ENCODE measurements around the gene RBPMS2. TPM values are rescaled to one million over a fixed set of nuclear protein-coding genes. Genes with fewer than 3 reads are reported as not detected.

The RBPMS2 gene
- total and polyA plus RNA-seq, 2 of the 4 experiments (the other 2 are of a cell fraction), result 2.8 TPM; not detected in 1

GRCh38 chr15:64696481-64696880, 78.9 kb downstream of the RBPMS2 start:
- no peak overlapping the region for H4K91ac ChIP-seq (ENCODE audit: insufficient read depth, low read depth, low read length)
- no peak overlapping the region for H2BK5ac ChIP-seq (ENCODE audit: low read depth, low read length, poor library complexity, severe bottlenecking)
- no peak overlapping the region for H3K14ac ChIP-seq (replicated peaks; ENCODE audit: low read depth, low read length)
- no peak overlapping the region for H4K5ac ChIP-seq (ENCODE audit: low read depth, low read length)
- no TSS peak for BruUV-seq (replicated peaks)
- in situ Hi-C loops (cut with MboI; ENCODE audit: low sequenced_read_pairs) (no loop called here), dilution Hi-C loops (cut with HindIII; ENCODE audit: low sequenced_read_pairs, unreplicated experiment) (no loop called here), intact Hi-C loops (cut with micrococcal nuclease) (no loop called here)
- ChIA-PET CTCF (interaction anchor here (0.6 kb wide), 2 partner anchors 282 to 603 kb away, joined by 3 read pairs; no protein-coding TSS in a partner anchor), POLR2A (ENCODE audit: unreplicated experiment) (interaction anchor here (0.5 kb wide), 1 partner anchor 72 kb away, joined by 4 read pairs; no protein-coding TSS in a partner anchor)
- DNase-seq, result no peak
- no peak overlapping the region for H3K4me3 ChIP-seq (ENCODE audit: insufficient read depth, low read depth, low read length)
- H3K4ac ChIP-seq (ENCODE audit: low read depth, low read length), result no peak overlapping the region
- TF ChIP-seq RFX5 (IDR thresholded peaks at IDR 0.05; ENCODE audit: low read depth, low read length), result no peak
- no peak for TF ChIP-seq ELK1 (IDR thresholded peaks at IDR 0.05; ENCODE audit: borderline replicate concordance, low read depth, low read length)
- no peak for TF ChIP-seq MXI1 (IDR thresholded peaks at IDR 0.05; ENCODE audit: borderline replicate concordance, low read depth, low read length)
- no peak for TF ChIP-seq MAZ (IDR thresholded peaks at IDR 0.05; ENCODE audit: borderline replicate concordance, low read depth, low read length)
- TF ChIP-seq SMC3 (IDR thresholded peaks at IDR 0.05; ENCODE audit: low read depth, low read length), result no peak
- TF ChIP-seq CEBPB (IDR thresholded peaks at IDR 0.05; ENCODE audit: low read depth, low read length), result no peak
- no peak for TF ChIP-seq NFE2L2 (IDR thresholded peaks at IDR 0.05; ENCODE audit: low read depth, low read length)
- no peak for TF ChIP-seq POLR2A (IDR thresholded peaks at IDR 0.05; ENCODE audit: low read depth, low read length)
- TF ChIP-seq MAFK (IDR thresholded peaks at IDR 0.05; ENCODE audit: low read depth, low read length), result no peak
- TF ChIP-seq RCOR1 (IDR thresholded peaks at IDR 0.05; ENCODE audit: insufficient replicate concordance, low read length), result no peak
- TF ChIP-seq RAD21 (IDR thresholded peaks at IDR 0.05; ENCODE audit: low read length), result no peak
- no peak for TF ChIP-seq CHD1 (IDR thresholded peaks at IDR 0.05; ENCODE audit: low read depth, low read length)
- TF ChIP-seq USF2 (IDR thresholded peaks at IDR 0.05; ENCODE audit: low read depth, low read length), result no peak
- TF ChIP-seq, protein P1, sequence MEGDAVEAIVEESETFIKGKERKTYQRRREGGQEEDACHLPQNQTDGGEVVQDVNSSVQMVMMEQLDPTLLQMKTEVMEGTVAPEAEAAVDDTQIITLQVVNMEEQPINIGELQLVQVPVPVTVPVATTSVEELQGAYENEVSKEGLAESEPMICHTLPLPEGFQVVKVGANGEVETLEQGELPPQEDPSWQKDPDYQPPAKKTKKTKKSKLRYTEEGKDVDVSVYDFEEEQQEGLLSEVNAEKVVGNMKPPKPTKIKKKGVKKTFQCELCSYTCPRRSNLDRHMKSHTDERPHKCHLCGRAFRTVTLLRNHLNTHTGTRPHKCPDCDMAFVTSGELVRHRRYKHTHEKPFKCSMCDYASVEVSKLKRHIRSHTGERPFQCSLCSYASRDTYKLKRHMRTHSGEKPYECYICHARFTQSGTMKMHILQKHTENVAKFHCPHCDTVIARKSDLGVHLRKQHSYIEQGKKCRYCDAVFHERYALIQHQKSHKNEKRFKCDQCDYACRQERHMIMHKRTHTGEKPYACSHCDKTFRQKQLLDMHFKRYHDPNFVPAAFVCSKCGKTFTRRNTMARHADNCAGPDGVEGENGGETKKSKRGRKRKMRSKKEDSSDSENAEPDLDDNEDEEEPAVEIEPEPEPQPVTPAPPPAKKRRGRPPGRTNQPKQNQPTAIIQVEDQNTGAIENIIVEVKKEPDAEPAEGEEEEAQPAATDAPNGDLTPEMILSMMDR (conservative IDR thresholded peaks at IDR 0.05; ENCODE audit: low read depth, low read length), result no peak
- no peak overlapping the region for H2BK15ac ChIP-seq (ENCODE audit: low read depth, low read length)
- H3K4me1 ChIP-seq (ENCODE audit: control insufficient read depth, insufficient read depth, low read length), result peaks cover 30% of the 10 kb centered on the region
- peaks cover 14% of the 10 kb centered on the region for H3K36me3 ChIP-seq (ENCODE audit: control insufficient read depth, insufficient read depth, low read length)
- H2AK5ac ChIP-seq (ENCODE audit: low read depth, low read length), result no peak overlapping the region
- no peak overlapping the region for H3K4me2 ChIP-seq (ENCODE audit: low read depth, low read length)
- no peaks in the 10 kb centered on the region for H3K9me3 ChIP-seq (ENCODE audit: control insufficient read depth, insufficient read depth, low read length)
- no peak overlapping the region for H3K56ac ChIP-seq (ENCODE audit: extremely low read depth, insufficient read depth, low read length)
- H2BK20ac ChIP-seq (ENCODE audit: low read depth, low read length), result no peak overlapping the region
- no peaks in the 10 kb centered on the region for H3K27me3 ChIP-seq (ENCODE audit: control insufficient read depth, insufficient read depth, low read length)
- no peak for ATAC-seq (ENCODE audit: low read depth)
- no peak overlapping the region for H3K9ac ChIP-seq (ENCODE audit: low read depth, low read length)
- peaks cover 82% of the 10 kb centered on the region for H4K20me1 ChIP-seq (ENCODE audit: insufficient read depth, low read length)
- no peak overlapping the region for H3K27ac ChIP-seq (ENCODE audit: insufficient read depth, low read length)
- no CpG with 5 or more reads among the region's 3 CpGs for WGBS, 2 experiments (ENCODE audit: extremely low coverage in 2 of 2, insufficient read length in 1 of 2)
- peaks cover 30% of the 10 kb centered on the region for H3K9me1 ChIP-seq (ENCODE audit: insufficient read depth, low read length)
- H2AK9ac ChIP-seq (replicated peaks; ENCODE audit: low read depth, low read length, poor library complexity), result no peak overlapping the region
- no peak overlapping the region for H4K8ac ChIP-seq (ENCODE audit: low read depth in 2 of 2, low read length in 2 of 2)
- no peak overlapping the region for H3K18ac ChIP-seq (ENCODE audit: low read depth, low read length)
- peaks cover 30 to 91% of the 10 kb centered on the region in 2 experiments for H3K79me1 ChIP-seq (ENCODE audit: low read depth in 1 of 2, low read length in 2 of 2)
- H2AFZ ChIP-seq (replicated peaks; ENCODE audit: low read length, poor library complexity), result no peak overlapping the region
- H3K23ac ChIP-seq (ENCODE audit: low read depth, low read length), result no peak overlapping the region; the same call in 1 of the 2 replicates
- no peak overlapping the region for H2BK120ac ChIP-seq (ENCODE audit: low read depth, low read length)

Measured in IMR-90 (cell line).